ENCODE measurements around the gene AVP. TPM values are rescaled to one million over a fixed set of nuclear protein-coding genes. Genes with fewer than 3 reads are reported as not detected.
A peak's percentile ranks its signal among the peaks of the same experiment; 100 is the strongest.

AVP gene
- total RNA-seq, 1 donor from 2014 or later: not detected

GRCh38 chr20:3045816-3046676 is 38.5 kb downstream of the AVP start, which contains the start of gene MRPS26:
TSS of gene MRPS26 (plus strand) at chr20:3046052. CDS start at chr20:3046069, 17 bp downstream.
- Mint-ChIP-seq H3K36me3 (ENCODE audit: low read depth, unreplicated experiment) (peaks cover 16% of the 10 kb centered on the region), H3K27ac (ENCODE audit: unreplicated experiment) (peak within 1 kb of the TSS; percentile 54), H3K9me3 (ENCODE audit: unreplicated experiment) (no peaks in the 10 kb centered on the region), H3K4me1 (ENCODE audit: unreplicated experiment) (peaks cover 23% of the 10 kb centered on the region), H3K27me3 (ENCODE audit: unreplicated experiment) (peaks cover 10% of the 10 kb centered on the region), H3K4me3 (ENCODE audit: unreplicated experiment) (peak within 1 kb of the TSS; percentile 94)
- peak; percentile 87 for DNase-seq (ENCODE audit: low spot score)
- no peak for TF ChIP-seq CTCF (IDR thresholded peaks at IDR 0.05; ENCODE audit: unreplicated experiment)

- peaks cover 10% of the 10 kb centered on the region for H3K27me3 Mint-ChIP-seq (ENCODE audit: unreplicated experiment)
- H3K27ac Mint-ChIP-seq (ENCODE audit: unreplicated experiment): peak overlapping the region; percentile 54
- no peaks in the 10 kb centered on the region for H3K9me3 Mint-ChIP-seq (ENCODE audit: unreplicated experiment)
- peaks cover 24% of the 10 kb centered on the region for H3K4me1 Mint-ChIP-seq (ENCODE audit: unreplicated experiment)
- no peak for TF ChIP-seq CTCF (IDR thresholded peaks at IDR 0.05; ENCODE audit: unreplicated experiment)
- peak overlapping the region; percentile 87 for H3K4me3 Mint-ChIP-seq (ENCODE audit: unreplicated experiment)
- H3K36me3 Mint-ChIP-seq (ENCODE audit: low read depth, unreplicated experiment): peaks cover 15% of the 10 kb centered on the region
- DNase-seq (ENCODE audit: low spot score): no peak
Measured at GRCh38 chr20:3045042-3045815, 39.3 kb downstream of the AVP start.

DNA sequence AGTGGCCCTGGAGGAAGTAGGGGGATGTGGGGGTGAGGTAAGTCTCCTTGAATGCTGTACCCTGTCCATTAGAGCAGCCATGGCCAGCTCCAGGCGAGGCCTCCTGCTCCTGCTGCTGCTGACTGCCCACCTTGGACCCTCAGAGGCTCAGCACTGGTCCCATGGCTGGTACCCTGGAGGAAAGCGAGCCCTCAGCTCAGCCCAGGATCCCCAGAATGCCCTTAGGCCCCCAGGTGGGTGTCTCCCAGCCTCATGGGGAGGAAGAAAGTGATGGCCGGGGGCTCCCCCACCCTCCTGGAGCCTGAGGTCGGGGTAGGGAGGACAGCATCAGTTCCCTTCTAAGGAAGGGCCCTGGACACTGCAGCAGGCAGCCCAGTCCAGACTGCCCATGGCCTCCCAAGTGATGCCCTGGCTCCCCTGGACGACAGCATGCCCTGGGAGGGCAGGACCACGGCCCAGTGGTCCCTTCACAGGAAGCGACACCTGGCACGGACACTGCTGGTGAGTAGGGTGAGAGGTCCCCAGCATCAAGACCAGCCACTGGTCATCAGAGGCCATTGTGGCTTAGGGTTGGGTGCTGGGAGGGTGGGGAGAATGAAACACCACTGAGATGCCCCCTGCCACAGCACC is 40.1 kb downstream of the AVP start:
- TF ChIP-seq CTCF (IDR thresholded peaks at IDR 0.05; ENCODE audit: unreplicated experiment): no peak
- Mint-ChIP-seq H3K4me3 (ENCODE audit: unreplicated experiment) (no peak overlapping the region), H3K27ac (ENCODE audit: unreplicated experiment) (no peak overlapping the region), H3K36me3 (ENCODE audit: low read depth, unreplicated experiment) (peaks cover 19% of the 10 kb centered on the region), H3K4me1 (ENCODE audit: unreplicated experiment) (peaks cover 24% of the 10 kb centered on the region), H3K27me3 (ENCODE audit: unreplicated experiment) (peaks cover 10% of the 10 kb centered on the region), H3K9me3 (ENCODE audit: unreplicated experiment) (no peaks in the 10 kb centered on the region)
- no peak for DNase-seq (ENCODE audit: low spot score)

GRCh38 chr20:3043322-3043721 is 41.2 kb downstream of the AVP start, which contains the start of gene GNRH2:
TSS of gene GNRH2 (plus strand) at chr20:3043622. CDS start at chr20:3044415, 793 bp downstream.
- TF ChIP-seq CTCF (IDR thresholded peaks at IDR 0.05; ENCODE audit: unreplicated experiment): no peak
- no peak for DNase-seq (ENCODE audit: low spot score)
- Mint-ChIP-seq H3K4me1 (ENCODE audit: unreplicated experiment) (peaks cover 24% of the 10 kb centered on the region), H3K27ac (ENCODE audit: unreplicated experiment) (no peak within 1 kb of the TSS), H3K36me3 (ENCODE audit: low read depth, unreplicated experiment) (peaks cover 18% of the 10 kb centered on the region), H3K9me3 (ENCODE audit: unreplicated experiment) (no peaks in the 10 kb centered on the region), H3K4me3 (ENCODE audit: unreplicated experiment) (peak within 1 kb of the TSS; percentile 12), H3K27me3 (ENCODE audit: unreplicated experiment) (peaks cover 10% of the 10 kb centered on the region)

Measured in endothelial cell (in vitro differentiated cells).